Measurements from ENCODE around the gene ZNF280C. TPM values are rescaled to one million over a fixed set of nuclear protein-coding genes. Genes with fewer than 3 reads are reported as not detected.

The ZNF280C gene
- total RNA-seq, 1 experiment from 2014 or later = 8.1 TPM

DNA sequence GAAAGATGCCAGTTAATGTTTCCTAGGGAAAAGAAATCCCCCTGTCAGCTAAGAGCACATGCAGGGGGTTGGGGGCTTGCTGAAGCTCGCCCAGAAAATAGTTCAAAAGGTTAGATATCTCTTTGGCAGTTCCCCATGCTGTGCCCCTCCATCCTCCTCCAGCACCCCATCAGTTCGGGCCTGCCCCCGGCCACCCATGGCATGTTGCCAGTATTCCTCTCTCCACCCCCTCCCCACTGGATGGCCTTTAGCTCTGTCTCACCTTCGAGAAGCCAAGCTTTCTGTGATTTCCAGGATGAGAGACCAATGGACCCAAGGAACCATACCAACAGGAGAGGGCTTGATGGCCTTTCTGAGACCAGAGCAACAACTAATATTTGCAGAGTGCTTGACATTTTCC is 91.8 kb downstream of the ZNF280C start:
- no peak for DNase-seq (ENCODE audit: low spot score)

GRCh38 chrX:130176354-130176776 is 92.3 kb downstream of the ZNF280C start:
- no peak for DNase-seq (ENCODE audit: low spot score)

GRCh38 chrX:130174937-130175336 is 93.8 kb downstream of the ZNF280C start:
- no peak for DNase-seq (ENCODE audit: low spot score)

DNA sequence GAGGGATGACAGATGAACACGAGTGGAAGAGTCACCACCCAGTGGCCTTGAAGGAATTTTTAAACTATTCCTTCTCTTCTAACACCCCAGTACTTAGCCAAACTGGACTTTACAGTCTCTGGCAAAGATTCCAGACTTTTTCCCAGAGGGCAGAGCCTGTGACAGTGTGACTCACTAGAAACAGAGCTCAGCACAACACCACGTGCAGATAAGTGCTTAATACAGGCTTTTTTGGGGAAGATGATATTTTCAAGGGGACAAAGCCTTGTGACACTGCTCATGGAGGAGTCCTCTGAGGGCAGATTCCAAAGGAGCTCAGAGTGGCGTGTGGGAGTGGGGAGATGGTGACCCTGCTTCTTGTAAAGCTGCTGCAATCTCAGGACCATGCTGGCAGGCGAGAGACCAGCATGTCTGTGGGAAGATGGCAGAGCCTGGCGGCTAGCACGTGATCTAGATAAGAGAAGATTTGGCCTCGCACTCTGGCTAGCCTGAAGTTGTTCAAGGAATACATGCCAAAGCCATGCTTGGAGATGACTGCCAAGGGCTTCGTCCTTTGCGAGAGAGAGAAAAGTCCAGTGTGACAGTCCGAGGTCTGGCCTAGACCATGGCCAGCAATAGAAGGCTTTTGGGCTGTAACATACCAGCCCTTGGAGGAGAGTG is 94.5 kb downstream of the ZNF280C start:
- DNase-seq (ENCODE audit: low spot score) = peak; percentile 31

- peak; percentile 69 for DNase-seq (ENCODE audit: low spot score)
These were observed 95.4 kb downstream of the ZNF280C start for GRCh38 chrX:130173190-130173895.

GRCh38 chrX:130172127-130172845 is 96.4 kb downstream of the ZNF280C start:
- DNase-seq (ENCODE audit: low spot score) = no peak

DNA sequence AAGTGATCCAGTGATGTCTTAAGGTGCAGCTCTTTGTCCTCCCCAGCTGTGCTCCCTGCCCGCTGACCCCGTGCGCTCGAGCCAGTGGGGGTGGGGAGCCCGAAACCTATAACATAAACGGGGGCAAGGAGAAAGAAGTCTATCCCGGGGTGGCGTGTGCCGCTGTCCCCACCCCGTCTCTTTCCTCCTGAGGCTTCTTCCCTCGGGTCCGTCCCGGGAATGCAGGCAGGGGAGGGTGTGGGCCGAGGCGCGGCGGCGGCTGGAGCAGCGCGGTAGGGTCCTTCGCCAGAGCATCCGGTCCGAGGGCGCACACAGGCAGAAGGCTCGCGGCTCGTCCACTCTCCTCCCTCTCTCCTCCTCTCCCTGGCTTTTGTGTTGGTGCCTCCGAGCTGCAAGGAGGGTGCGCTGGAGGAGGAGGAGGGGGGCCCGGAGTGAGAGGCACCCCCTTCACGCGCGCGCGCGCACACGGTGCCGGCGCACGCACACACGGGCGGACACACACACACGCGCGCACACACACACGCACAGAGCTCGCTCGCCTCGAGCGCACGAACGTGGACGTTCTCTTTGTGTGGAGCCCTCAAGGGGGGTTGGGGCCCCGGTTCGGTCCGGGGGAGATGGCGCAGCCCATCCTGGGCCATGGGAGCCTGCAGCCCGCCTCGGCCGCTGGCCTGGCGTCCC is 97.1 kb downstream of the ZNF280C start, which contains the start of gene RAB33A:
RAB33A (plus strand) TSS at position 517 of the 681 bp plus-strand sequence; CDS start at position 618, 101 bp downstream.
- DNase-seq (ENCODE audit: low spot score) = no peak

GRCh38 chrX:130170752-130171445 is 97.8 kb downstream of the ZNF280C start:
- DNase-seq (ENCODE audit: low spot score) = no peak

GRCh38 chrX:130167040-130167439 is 101.7 kb downstream of the ZNF280C start:
- DNase-seq (ENCODE audit: low spot score) = no peak

DNA sequence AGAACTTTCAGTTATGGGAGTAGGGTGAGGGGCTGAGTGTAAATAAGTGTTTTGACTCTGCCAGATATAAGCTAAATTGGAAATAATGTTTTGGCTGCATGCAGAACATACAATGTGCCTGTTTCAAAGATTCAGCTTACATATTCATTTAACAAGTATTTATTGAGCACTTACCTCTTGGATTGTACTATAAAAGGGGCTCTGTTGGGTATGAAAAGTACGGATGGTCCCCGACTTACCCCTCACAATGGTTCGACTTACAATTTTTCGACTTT is 102.3 kb downstream of the ZNF280C start:
- no peak for DNase-seq (ENCODE audit: low spot score)

DNA sequence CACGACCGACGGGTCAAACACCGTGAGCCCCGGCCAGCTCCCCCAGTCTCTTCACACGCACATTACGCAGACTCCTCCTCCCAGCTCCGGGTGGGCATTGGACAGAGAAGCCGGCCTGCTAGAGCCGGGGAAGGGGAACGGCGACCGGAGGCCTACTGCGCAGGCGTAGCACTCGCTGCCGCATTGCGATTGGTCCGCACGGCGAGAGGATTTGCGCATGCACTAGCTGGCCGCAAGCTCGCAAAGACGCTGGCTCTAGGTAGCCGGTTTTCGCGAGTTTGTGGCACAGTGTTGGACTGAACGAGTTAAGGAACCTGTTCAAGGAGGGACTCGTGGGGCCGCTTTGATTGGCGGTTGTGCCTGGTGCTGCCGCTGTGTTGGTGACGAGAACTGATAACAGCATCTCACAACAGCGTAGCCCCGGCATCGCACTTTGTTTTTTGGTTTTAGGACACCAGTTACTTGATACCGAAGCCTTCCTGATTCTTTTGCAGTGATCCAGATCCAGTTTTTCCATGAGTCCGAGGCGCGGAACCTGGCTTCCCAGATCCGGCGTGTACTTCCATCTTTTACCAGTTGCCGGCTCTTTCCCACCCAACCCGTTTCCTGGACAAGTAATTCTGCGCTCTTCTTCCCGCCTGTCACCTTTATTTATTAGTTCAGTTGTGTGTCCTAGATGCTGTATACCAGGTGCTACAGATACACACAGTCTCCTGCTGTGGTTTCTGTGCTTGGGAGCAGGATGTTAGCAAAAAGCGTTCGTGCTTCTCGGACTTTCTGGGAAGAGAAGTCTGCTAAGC is 102.8 kb downstream of the ZNF280C start, which contains the start of gene AIFM1:
AIFM1 (minus strand) TSS at position 139 of the 800 bp plus-strand sequence. CDS start 185 bp downstream, outside the sequence.
- DNase-seq (ENCODE audit: low spot score) = peak; percentile 93

DNA sequence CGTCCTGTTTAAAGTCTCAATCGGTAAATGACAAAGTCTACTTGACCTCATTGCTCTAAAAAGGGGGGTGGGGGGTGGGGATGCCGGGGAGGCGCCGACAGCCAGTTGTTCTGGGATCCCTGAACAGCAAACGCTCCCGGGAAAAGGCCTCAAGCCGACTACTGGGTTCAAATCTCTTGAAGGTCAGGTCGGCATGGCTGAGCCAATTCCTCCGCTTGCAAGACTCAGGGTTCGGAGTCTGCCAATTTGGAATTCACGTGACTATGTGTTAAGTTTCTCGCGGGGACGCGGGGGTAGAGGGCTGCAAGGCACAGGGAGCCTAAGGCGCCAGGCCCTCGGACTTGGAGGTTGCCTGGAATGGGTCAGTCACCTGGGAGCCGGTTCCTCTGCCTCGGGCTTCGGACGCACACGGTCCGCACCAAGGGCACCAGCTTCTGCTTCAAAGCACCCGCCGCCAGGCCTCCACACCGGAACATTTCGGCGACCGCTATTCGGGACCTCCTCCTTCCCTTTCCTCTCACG is 103.5 kb downstream of the ZNF280C start:
- peak; percentile 21 for DNase-seq (ENCODE audit: low spot score)

- no peak for DNase-seq (ENCODE audit: low spot score)
These were observed 105.3 kb downstream of the ZNF280C start for GRCh38 chrX:130163398-130163797.

DNA sequence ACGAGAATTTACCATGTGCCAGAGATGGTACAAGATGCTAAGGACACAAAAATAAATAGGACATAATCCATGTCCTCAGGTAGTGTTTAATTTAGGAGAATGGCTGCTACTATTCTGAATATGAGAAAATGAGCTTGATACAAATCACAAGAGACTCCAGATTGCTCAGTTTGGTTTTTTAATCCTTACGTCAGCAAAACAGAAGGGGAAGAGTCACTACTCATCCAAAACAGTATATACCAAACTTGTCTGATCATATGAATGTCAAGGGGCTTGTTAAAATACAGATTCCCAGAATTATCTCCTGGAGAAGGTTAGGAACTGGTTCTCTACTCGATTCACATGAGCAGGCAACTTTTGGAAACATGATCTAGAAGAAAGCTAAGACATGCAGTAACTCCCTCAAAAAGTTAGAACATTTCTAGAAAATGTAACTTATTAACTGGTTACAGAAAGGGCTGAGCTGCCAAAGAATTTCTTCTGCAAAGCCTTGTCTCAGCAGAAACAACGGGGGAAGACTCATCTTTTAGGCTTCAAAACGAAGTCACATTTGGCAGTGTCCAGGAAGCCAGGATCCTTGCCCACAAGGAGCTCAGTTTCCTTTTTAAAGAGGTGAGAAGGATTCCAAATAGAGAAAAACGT is 106.5 kb downstream of the ZNF280C start:
- DNase-seq (ENCODE audit: low spot score) = no peak

GRCh38 chrX:130159776-130160175 is 108.9 kb downstream of the ZNF280C start:
- DNase-seq (ENCODE audit: low spot score) = no peak

DNA sequence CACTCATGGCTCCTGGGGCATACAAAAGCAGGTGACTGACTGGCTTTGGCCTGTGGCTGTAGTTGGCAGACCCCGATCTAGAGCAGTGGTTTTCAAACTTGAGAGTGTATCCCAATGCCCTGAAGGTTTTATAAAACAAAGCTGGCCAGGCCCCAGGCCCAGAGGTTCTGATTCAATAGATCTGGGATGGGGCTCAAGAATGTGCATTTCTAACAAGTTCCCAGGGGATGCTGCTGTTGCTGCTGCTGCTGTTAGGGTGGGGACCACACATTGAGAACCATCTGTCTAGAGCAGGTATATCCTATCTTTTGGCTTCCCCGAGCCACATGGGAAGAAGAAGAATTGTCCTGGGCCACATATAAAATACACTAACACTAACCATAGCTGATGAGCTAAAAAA is 110.4 kb downstream of the ZNF280C start:
- no peak for DNase-seq (ENCODE audit: low spot score)

GRCh38 chrX:130155564-130155963 is 113.1 kb downstream of the ZNF280C start:
- no peak for DNase-seq (ENCODE audit: low spot score)

All from H4 (cell line).